HG03378 (cell line): ENCODE measurements around the gene PSMC5.
A peak's percentile ranks its signal among the peaks of the same experiment; 100 is the strongest.
"Not testable (repeated sequence)": the region's sequence is repeated elsewhere in the genome, so short reads cannot be mapped to it uniquely, and the experiment has no call there.

Experiments used
- ATAC-seq: cut with Tn5 transposase; IDR thresholded peaks from one replicate; pipeline ENCODE4 v1.9.1; 2021; ENCODE audit warnings: mild to moderate bottlenecking, moderate library complexity; ENCODE audit not compliant: unreplicated experiment

Gene PSMC5

GRCh38 chr17:63827002-63827800 is at the start of gene PSMC5, which contains the start of gene FTSJ3:
Gene PSMC5, plus strand, starts transcription at chr17:63827431. Its CDS starts 60 bp downstream, at chr17:63827491.
Gene FTSJ3, minus strand, starts transcription at chr17:63827663. Its CDS starts 761 bp downstream, at chr17:63826902.
- ATAC-seq = peak; percentile 66

- no peak for ATAC-seq
Observed at GRCh38 chr17:63780507-63780906, 46.7 kb upstream of the PSMC5 start.

- ATAC-seq = no peak
Observed at GRCh38 chr17:63780928-63781327, 46.3 kb upstream of the PSMC5 start.

- no peak for ATAC-seq
Observed at GRCh38 chr17:63783522-63783921, 43.7 kb upstream of the PSMC5 start.

- no peak for ATAC-seq
Observed at GRCh38 chr17:63785556-63785955, 41.7 kb upstream of the PSMC5 start.

- ATAC-seq = no peak
Observed at GRCh38 chr17:63786117-63786516, 41.1 kb upstream of the PSMC5 start.

GRCh38 chr17:63786971-63787711 is 40.1 kb upstream of the PSMC5 start:
- ATAC-seq = no peak

GRCh38 chr17:63790057-63790456 is 37.2 kb upstream of the PSMC5 start:
- ATAC-seq = no peak

GRCh38 chr17:63792055-63792729 is 35.0 kb upstream of the PSMC5 start:
- no peak for ATAC-seq

GRCh38 chr17:63796375-63796774 is 30.9 kb upstream of the PSMC5 start:
- ATAC-seq = not testable (repeated sequence)

- ATAC-seq = no peak
Observed at GRCh38 chr17:63798572-63799106, 28.6 kb upstream of the PSMC5 start.

GRCh38 chr17:63800783-63801182 is 26.4 kb upstream of the PSMC5 start:
- ATAC-seq = no peak

GRCh38 chr17:63804328-63804727 is 22.9 kb upstream of the PSMC5 start:
- ATAC-seq = no peak

- no peak for ATAC-seq
Observed at GRCh38 chr17:63805591-63805990, 21.6 kb upstream of the PSMC5 start.

GRCh38 chr17:63809970-63810369 is 17.3 kb upstream of the PSMC5 start:
- no peak for ATAC-seq

GRCh38 chr17:63816123-63816522 is 11.1 kb upstream of the PSMC5 start:
- ATAC-seq = no peak

GRCh38 chr17:63816669-63817068 is 10.6 kb upstream of the PSMC5 start:
- no peak for ATAC-seq

- ATAC-seq = no peak
Observed at GRCh38 chr17:63817736-63818385, 9.4 kb upstream of the PSMC5 start.

- no peak for ATAC-seq
Observed at GRCh38 chr17:63819131-63819530, 8.1 kb upstream of the PSMC5 start.

- no peak for ATAC-seq
Observed at GRCh38 chr17:63819585-63820537, 7.4 kb upstream of the PSMC5 start.
